ENCODE measurements around the gene MISP.

Gene MISP

GRCh38 chr19:800360-801029, 49.6 kb downstream of the MISP start:
- DNase-seq, result no peak

GRCh38 chr19:801030-801860, 50.3 kb downstream of the MISP start:
- DNase-seq, result peak; percentile 43

- DNase-seq, result no peak
These were observed 51.1 kb downstream of the MISP start for GRCh38 chr19:801861-802497.

- no peak for DNase-seq
These were observed 51.7 kb downstream of the MISP start for GRCh38 chr19:802498-803098.

GRCh38 chr19:803099-803561, 52.2 kb downstream of the MISP start:
- no peak for DNase-seq

- no peak for DNase-seq
These were observed 52.9 kb downstream of the MISP start for GRCh38 chr19:803686-804418.

- DNase-seq, result no peak
These were observed 53.7 kb downstream of the MISP start for GRCh38 chr19:804419-805165.

- DNase-seq, result no peak
These were observed 54.2 kb downstream of the MISP start for GRCh38 chr19:805166-805551.

GRCh38 chr19:805600-806550, 55.0 kb downstream of the MISP start:
- no peak for DNase-seq

GRCh38 chr19:806815-807421, 56.0 kb downstream of the MISP start:
- no peak for DNase-seq

- DNase-seq, result no peak
These were observed 56.9 kb downstream of the MISP start for GRCh38 chr19:807627-808422.

GRCh38 chr19:808423-808775, 57.5 kb downstream of the MISP start:
- no peak for DNase-seq

GRCh38 chr19:810077-810855, 59.4 kb downstream of the MISP start:
- no peak for DNase-seq

- no peak for DNase-seq
These were observed 60.1 kb downstream of the MISP start for GRCh38 chr19:810883-811489.

GRCh38 chr19:811506-812048, 60.7 kb downstream of the MISP start:
- DNase-seq, result no peak

- DNase-seq, result no peak
These were observed 61.3 kb downstream of the MISP start for GRCh38 chr19:812049-812746.

- no peak for DNase-seq
These were observed 61.9 kb downstream of the MISP start for GRCh38 chr19:812747-813218.
